Iris pigment epithelial cell (primary cell): ENCODE data around the gene DHRS1.

ENCODE experiments used
- DNase-seq: peaks from one replicate; pipeline ENCODE4 v3.0.0-alpha.2; 2011; ENCODE audit warnings: low read depth

The DHRS1 gene

GRCh38 chr14:24263848-24264247 is 35.7 kb downstream of the DHRS1 start:
- DNase-seq: no peak

- DNase-seq: no peak
Measured at GRCh38 chr14:24262821-24263733, 36.5 kb downstream of the DHRS1 start, which contains the start of gene TGM1. Gene TGM1 (minus strand): TSS chr14:24263177. CDS start chr14:24262352, 825 bp downstream.

GRCh38 chr14:24261969-24262327 is 37.6 kb downstream of the DHRS1 start:
- no peak for DNase-seq

GRCh38 chr14:24261256-24261968 is 38.2 kb downstream of the DHRS1 start:
- DNase-seq: no peak

- no peak for DNase-seq
Measured at GRCh38 chr14:24260780-24261157, 38.8 kb downstream of the DHRS1 start.

- DNase-seq: no peak
Measured at GRCh38 chr14:24260026-24260779, 39.4 kb downstream of the DHRS1 start.

- DNase-seq: peak; percentile 30
Measured at GRCh38 chr14:24259282-24260025, 40.1 kb downstream of the DHRS1 start.

- no peak for DNase-seq
Measured at GRCh38 chr14:24258548-24259265, 40.9 kb downstream of the DHRS1 start.

- no peak for DNase-seq
Measured at GRCh38 chr14:24258119-24258518, 41.5 kb downstream of the DHRS1 start.

- no peak for DNase-seq
Measured at GRCh38 chr14:24256960-24257359, 42.6 kb downstream of the DHRS1 start.

- no peak for DNase-seq
Measured at GRCh38 chr14:24255931-24256711, 43.5 kb downstream of the DHRS1 start.

GRCh38 chr14:24255438-24255837 is 44.1 kb downstream of the DHRS1 start:
- no peak for DNase-seq

GRCh38 chr14:24254630-24255392 is 44.8 kb downstream of the DHRS1 start:
- DNase-seq: no peak

- DNase-seq: no peak
Measured at GRCh38 chr14:24253936-24254335, 45.6 kb downstream of the DHRS1 start.

- DNase-seq: no peak
Measured at GRCh38 chr14:24252289-24253124, 47.1 kb downstream of the DHRS1 start.

GRCh38 chr14:24251880-24252288 is 47.7 kb downstream of the DHRS1 start:
- DNase-seq: peak; percentile 33

- DNase-seq: no peak
Measured at GRCh38 chr14:24250354-24250753, 49.2 kb downstream of the DHRS1 start.

- DNase-seq: no peak
Measured at GRCh38 chr14:24249230-24250021, 50.2 kb downstream of the DHRS1 start.
